HG03064 (cell line): ENCODE data around the gene ZDHHC19.
"Not testable (repeated sequence)": the region's sequence is repeated elsewhere in the genome, so short reads cannot be mapped to it uniquely, and the experiment has no call there.

Source experiments
- ATAC-seq: cut with Tn5 transposase; IDR thresholded peaks from one replicate; pipeline ENCODE4 v1.9.1; 2021; ENCODE audit warnings: low read depth; ENCODE audit not compliant: unreplicated experiment

Gene ZDHHC19

DNA sequence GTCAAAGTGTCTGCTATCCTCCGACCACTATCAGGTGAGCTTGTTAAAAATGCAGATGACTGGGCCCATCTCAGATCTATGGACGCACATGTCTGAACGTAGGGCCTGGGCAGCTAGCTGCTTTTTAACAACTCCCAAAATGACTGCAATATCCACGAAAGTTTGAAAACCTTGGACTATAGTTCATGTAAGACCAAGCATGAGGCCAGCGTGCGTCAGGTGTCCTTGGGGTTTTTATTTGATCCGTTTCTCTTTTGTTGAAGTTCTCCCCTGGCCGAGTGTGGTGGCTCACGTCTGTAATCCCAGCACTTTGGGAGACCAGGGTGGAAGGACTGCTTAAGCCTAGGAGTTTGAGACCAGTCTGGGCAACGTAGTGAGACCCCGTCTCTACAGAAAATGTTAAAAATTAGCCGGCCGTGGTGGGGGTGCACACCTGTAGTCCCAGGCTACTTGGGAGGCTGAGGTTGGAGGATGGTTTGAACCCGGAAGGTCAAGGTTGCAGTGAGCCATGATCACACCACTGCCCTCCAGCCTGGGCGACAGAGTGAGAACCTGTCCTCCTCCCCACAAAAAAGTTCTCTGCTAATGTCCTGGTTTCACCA lies 14.7 kb upstream of the ZDHHC19 start:
- no peak for ATAC-seq

- no peak for ATAC-seq
These were observed 13.9 kb upstream of the ZDHHC19 start for GRCh38 chr3:196225086-196225485.

- no peak for ATAC-seq
These were observed 11.8 kb upstream of the ZDHHC19 start for GRCh38 chr3:196222876-196223595.

DNA sequence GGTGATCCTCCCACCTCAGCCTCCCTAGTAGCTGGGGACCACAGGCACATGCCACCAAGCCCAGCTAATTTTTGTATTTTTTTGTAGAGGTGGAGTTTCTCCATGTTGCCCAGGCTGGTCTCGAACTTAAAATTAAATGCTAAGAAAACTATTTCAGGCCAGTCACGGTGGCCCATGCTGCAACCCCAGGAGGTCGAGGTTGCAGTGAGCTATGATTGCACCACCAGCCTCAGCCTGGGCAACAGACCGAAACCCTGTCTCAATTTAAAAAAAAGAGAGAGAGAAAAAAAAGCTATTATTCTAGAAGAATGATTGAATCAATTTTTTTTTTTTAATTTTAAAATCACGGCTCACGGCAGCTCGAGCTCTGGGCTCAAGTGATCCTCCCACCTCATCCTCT lies 9.8 kb upstream of the ZDHHC19 start:
- ATAC-seq, result no peak

DNA sequence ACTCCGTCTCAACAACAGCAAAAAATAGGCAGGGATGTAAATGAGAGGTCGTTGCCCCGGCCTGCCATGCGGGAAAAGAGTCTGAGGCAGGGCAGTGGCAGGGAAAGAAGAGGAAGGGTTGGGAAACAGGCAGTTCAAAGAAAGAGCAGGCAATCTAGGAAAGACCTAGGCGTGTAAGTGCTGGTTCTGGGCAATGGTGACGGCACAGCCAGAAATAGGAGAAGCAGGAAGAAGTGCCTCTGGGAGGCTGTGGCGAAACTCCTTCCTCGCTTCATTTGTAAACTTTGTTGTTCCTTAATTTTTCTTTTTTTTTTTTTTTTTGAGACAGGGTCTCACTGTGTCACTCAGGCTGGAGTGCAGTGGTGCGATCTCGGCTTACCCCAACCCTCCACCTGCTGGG lies 9.4 kb upstream of the ZDHHC19 start:
- ATAC-seq, result no peak

DNA sequence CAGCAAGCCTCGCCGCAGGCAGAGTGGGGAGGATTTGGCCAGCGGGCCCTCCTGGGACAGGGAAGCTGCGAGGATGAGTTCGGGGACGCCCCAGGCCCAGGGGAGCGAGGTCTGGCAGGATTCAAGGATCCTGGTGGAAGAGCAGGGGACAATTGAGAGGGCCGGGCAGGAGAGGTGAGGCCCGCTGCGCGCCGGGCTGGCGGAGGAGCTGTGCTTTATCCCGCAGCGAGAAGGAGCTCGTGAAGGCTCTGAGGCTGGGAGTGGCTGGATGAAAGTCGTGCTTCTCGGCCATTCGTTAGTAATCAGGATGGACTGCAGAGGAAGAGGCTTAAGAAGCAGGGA lies 8.7 kb upstream of the ZDHHC19 start:
- ATAC-seq, result no peak

DNA sequence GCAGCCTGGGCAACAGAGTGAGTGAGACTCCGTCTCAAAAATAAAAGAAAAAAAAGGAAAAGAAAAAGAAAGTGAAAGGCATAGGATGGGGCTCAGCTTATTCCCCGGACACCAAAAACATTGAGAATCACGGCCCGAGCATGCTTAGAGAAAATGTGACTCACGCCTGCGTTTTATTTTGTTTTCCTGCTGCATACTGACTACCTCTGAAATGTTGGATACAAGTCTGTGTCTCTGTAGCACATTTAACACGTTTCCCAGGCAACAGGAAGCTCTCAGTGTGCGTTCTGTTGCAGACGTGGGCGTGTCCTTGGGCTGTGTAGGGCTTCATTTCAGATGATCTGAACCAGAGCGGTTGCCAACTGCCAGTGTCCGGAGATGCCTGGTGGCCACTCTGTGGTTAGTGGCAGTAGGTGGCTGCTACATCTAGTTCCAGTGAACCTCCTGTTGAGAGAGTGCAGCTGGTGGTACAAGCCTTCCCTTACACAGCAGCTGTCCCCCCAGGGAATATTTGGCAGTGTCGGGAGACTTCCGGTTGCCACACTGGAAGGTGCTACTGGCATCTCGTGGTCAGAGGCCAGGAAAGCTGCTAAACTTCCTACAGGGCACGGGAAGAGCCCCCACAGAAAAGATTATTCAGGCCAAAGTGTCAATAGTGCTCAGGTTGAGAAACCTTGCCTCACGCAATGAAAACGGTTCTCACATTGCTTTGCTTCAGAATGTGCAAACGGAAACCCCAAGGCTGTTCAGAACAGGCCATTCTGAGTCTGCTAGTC lies 8.2 kb upstream of the ZDHHC19 start:
- no peak for ATAC-seq

DNA sequence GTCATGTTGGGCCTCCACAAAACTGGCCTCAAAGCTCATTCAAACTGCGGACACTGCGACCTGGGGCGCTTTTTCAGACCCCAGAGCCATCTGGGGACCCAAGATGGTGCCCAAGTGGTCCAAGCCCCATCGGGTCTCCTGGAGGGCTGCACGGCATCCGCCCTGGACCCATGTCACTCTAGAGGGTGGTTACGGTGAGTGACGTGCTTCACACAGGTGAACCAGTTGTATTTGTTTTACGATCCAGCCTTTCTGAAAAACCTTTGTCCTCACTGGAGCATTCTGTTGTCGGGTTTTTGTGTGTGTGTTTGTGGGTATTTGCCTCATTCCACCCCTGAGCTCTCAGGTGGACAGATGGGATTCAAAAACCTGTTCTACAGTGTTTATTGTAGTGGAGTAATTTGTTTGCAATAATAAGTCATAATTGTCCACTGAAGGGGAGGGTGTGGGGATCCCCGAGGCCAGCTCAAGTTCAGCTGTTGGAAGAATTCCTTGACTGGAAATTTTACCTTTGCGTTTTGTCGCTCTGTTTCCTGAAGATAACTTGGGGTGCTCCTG lies 7.0 kb upstream of the ZDHHC19 start:
- no peak for ATAC-seq

DNA sequence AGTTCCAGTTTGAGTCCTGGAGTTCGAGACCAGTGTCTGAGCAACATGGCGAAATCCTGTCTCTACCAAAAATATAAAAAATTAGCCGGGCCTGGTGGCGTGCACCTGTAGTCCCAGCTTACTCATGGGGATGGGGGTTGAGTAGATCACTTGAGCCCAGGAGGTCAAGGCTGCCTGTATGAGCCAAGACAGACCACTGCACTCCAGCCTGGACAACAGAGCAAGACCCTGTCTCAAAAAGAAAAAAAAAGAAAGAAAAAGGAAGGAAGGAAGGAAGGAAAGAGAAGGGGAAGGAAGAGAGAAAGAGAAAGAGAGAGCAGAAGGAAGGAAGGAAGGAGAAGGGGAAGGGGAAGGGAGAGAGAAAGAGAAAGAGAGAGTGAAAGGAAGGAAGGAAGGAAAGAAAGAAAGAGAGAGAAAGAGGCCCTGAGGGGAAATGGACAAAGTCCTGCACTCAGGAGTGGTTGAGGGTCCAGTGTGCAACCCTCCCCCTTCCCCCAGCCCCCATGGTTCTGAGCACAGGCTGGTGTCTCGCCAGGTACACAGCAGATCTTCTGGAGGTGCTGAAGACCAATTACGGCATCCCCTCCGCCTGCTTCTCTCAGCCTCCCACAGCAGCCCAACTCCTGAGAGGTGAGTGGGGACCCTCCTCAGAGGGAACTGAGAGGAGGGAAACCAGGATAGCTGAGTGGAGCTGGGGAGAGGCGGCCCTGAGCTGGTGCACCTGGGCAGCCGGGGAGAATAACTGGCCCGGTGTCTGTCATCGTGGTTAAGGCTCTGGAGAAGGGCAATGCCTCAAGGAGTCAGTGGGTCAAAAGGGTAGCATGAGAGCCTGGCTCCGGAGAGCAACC lies 6.3 kb upstream of the ZDHHC19 start:
- no peak for ATAC-seq

GRCh38 chr3:196216681-196217211 lies 5.5 kb upstream of the ZDHHC19 start:
- ATAC-seq, result no peak

DNA sequence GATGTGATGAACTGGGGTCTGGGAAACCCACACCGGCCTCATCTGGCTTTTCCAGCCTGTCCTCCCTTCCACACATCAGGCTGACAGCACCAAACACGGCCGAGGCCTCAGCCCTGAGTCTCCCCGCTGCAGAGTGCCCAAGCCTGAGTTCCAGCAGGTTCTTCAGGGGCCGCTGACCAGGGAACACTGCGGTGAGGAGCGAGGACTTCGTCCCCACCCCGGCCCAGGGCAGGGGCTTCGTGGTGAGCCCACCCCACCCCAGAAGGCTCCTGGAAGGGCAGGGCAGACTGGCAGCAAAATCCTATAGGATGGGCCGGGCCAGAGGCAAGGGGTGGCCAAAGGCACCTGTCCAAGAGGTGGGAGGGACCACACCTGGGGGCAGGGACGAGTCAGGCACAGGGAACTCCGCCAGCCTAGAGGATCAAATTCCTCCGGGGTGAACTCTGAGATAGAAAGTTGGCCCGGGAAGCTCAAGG lies 4.9 kb upstream of the ZDHHC19 start, which contains the start of gene SLC51A:
Gene SLC51A (plus strand): TSS at position 446 of the 476 bp plus-strand sequence. CDS start 179 bp downstream, outside the sequence.
- ATAC-seq, result no peak

- ATAC-seq, result no peak
These were observed 4.4 kb upstream of the ZDHHC19 start for GRCh38 chr3:196215493-196216020.

- ATAC-seq, result no peak
These were observed 3.7 kb upstream of the ZDHHC19 start for GRCh38 chr3:196214783-196215441.

- ATAC-seq, result not testable (repeated sequence)
These were observed 1.1 kb downstream of the ZDHHC19 start for GRCh38 chr3:196209944-196210672.

GRCh38 chr3:196208942-196209695 lies 2.1 kb downstream of the ZDHHC19 start:
- ATAC-seq, result no peak

- no peak for ATAC-seq
These were observed 3.2 kb downstream of the ZDHHC19 start for GRCh38 chr3:196207833-196208607.

- no peak for ATAC-seq
These were observed 3.9 kb downstream of the ZDHHC19 start for GRCh38 chr3:196207159-196207832.
